ENCODE results near the gene FHOD3.
"Not testable (repeated sequence)": the region's sequence is repeated elsewhere in the genome, so short reads cannot be mapped to it uniquely, and the experiment has no call there.

The FHOD3 gene

GRCh38 chr18:36349552-36349951 is 52.0 kb downstream of the FHOD3 start:
- no peak overlapping the region for H3K4me3 ChIP-seq (ENCODE audit: low read depth, low read length)
- no peak for TF ChIP-seq CTCF (IDR thresholded peaks at IDR 0.05; ENCODE audit: low read depth, low read length)

- no peak overlapping the region for H3K4me3 ChIP-seq (ENCODE audit: low read depth, low read length)
Observed at GRCh38 chr18:36350251-36350651, 52.7 kb downstream of the FHOD3 start.

GRCh38 chr18:36350839-36351469 is 53.4 kb downstream of the FHOD3 start:
- no peak overlapping the region for H3K4me3 ChIP-seq (ENCODE audit: low read depth, low read length)
- TF ChIP-seq CTCF (IDR thresholded peaks at IDR 0.05; ENCODE audit: low read depth, low read length), result no peak

More at GRCh38 chr18:36350251-36350651, 52.7 kb downstream of the FHOD3 start:
- TF ChIP-seq CTCF (IDR thresholded peaks at IDR 0.05; ENCODE audit: low read depth, low read length), result no peak

- no peak overlapping the region for H3K4me3 ChIP-seq (ENCODE audit: low read depth, low read length)
- TF ChIP-seq CTCF (IDR thresholded peaks at IDR 0.05; ENCODE audit: low read depth, low read length), result no peak
Observed at GRCh38 chr18:36352384-36352783, 54.9 kb downstream of the FHOD3 start.

GRCh38 chr18:36354989-36355388 is 57.5 kb downstream of the FHOD3 start:
- TF ChIP-seq CTCF (IDR thresholded peaks at IDR 0.05; ENCODE audit: low read depth, low read length), result no peak
- no peak overlapping the region for H3K4me3 ChIP-seq (ENCODE audit: low read depth, low read length)

GRCh38 chr18:36355511-36355910 is 58.0 kb downstream of the FHOD3 start:
- no peak overlapping the region for H3K4me3 ChIP-seq (ENCODE audit: low read depth, low read length)

GRCh38 chr18:36356741-36357140 is 59.2 kb downstream of the FHOD3 start:
- H3K4me3 ChIP-seq (ENCODE audit: low read depth, low read length), result not testable (repeated sequence)

More at GRCh38 chr18:36355511-36355910, 58.0 kb downstream of the FHOD3 start:
- no peak for TF ChIP-seq CTCF (IDR thresholded peaks at IDR 0.05; ENCODE audit: low read depth, low read length)

GRCh38 chr18:36358141-36358540 is 60.6 kb downstream of the FHOD3 start:
- no peak overlapping the region for H3K4me3 ChIP-seq (ENCODE audit: low read depth, low read length)
- no peak for TF ChIP-seq CTCF (IDR thresholded peaks at IDR 0.05; ENCODE audit: low read depth, low read length)
